Astrocyte (in vitro differentiated cells and primary cell): ENCODE results near the gene MRGPRF. TPM values are rescaled to one million over a fixed set of nuclear protein-coding genes. Genes with fewer than 3 reads are reported as not detected.

Experiments
- DNase-seq: peaks from one replicate; pipeline ENCODE4 v3.0.0-alpha.2; 2010; ENCODE audit warnings: low read depth
- FAIRE-seq: peaks from 2 replicates; lab custom pipeline; 2011; peaks lifted over from hg19 to GRCh38; lab: Jason Lieb, UNC
- H2AFZ ChIP-seq: 2 replicates; pipeline ENCODE4 v1.6.0; 2012; ENCODE audit warnings: low read depth, low read length, inconsistent platforms
- H3K27ac ChIP-seq: 2 replicates; pipeline ENCODE4 v1.5.1; 2011; ENCODE audit warnings: low read depth, low read length, inconsistent platforms
- H3K27me3 ChIP-seq: 2 replicates; pipeline ENCODE4 v1.6.0; 2011; ENCODE audit warnings: low read length, inconsistent platforms; ENCODE audit not compliant: insufficient read depth
- H3K36me3 ChIP-seq: 2 replicates; pipeline ENCODE4 v1.5.1; 2011; ENCODE audit warnings: low read length, inconsistent platforms; ENCODE audit not compliant: insufficient read depth
- H3K4me1 ChIP-seq: 2 replicates; pipeline ENCODE4 v1.5.1; 2011; ENCODE audit warnings: low read length, inconsistent platforms; ENCODE audit not compliant: insufficient read depth
- H3K4me2 ChIP-seq: 2 replicates; pipeline ENCODE4 v1.6.0; 2012; ENCODE audit warnings: low read length, inconsistent platforms
- H3K4me3 ChIP-seq: 2 replicates; pipeline ENCODE4 v1.5.1; 2011; ENCODE audit warnings: low read depth, mild to moderate bottlenecking, low read length, inconsistent platforms; ENCODE audit not compliant: insufficient read depth
- H3K79me2 ChIP-seq: 2 replicates; pipeline ENCODE4 v1.6.0; 2012; ENCODE audit warnings: mild to moderate bottlenecking, low read length, inconsistent platforms; ENCODE audit not compliant: insufficient read depth
- H3K9ac ChIP-seq: 2 replicates; pipeline ENCODE4 v1.6.0; 2012; ENCODE audit warnings: mild to moderate bottlenecking, low read length, inconsistent platforms
- H3K9me3 ChIP-seq: 2 replicates; pipeline ENCODE4 v1.5.1; 2012; ENCODE audit warnings: low read depth, mild to moderate bottlenecking, low read length, inconsistent platforms; ENCODE audit not compliant: insufficient read depth
- H4K20me1 ChIP-seq: 2 replicates; pipeline ENCODE4 v1.6.0; 2012; ENCODE audit warnings: low read length, inconsistent platforms; ENCODE audit not compliant: insufficient read depth
- H3K27ac Mint-ChIP-seq: one replicate; pipeline ENCODE4 v1.8.0; 2021; ENCODE audit warnings: mild to moderate bottlenecking, mixed read lengths; ENCODE audit not compliant: unreplicated experiment
- H3K27me3 Mint-ChIP-seq: one replicate; pipeline ENCODE4 v1.8.0; 2021; ENCODE audit warnings: low read depth, mixed read lengths; ENCODE audit not compliant: unreplicated experiment
- H3K36me3 Mint-ChIP-seq: one replicate; pipeline ENCODE4 v1.8.0; 2021; ENCODE audit warnings: low read depth, mixed read lengths; ENCODE audit not compliant: unreplicated experiment
- H3K4me1 Mint-ChIP-seq: one replicate; pipeline ENCODE4 v1.8.0; 2021; ENCODE audit warnings: low read depth, mixed read lengths; ENCODE audit not compliant: unreplicated experiment
- H3K4me3 Mint-ChIP-seq: one replicate; pipeline ENCODE4 v1.8.0; 2021; ENCODE audit warnings: mild to moderate bottlenecking, moderate library complexity, mixed read lengths; ENCODE audit not compliant: unreplicated experiment
- H3K9me3 Mint-ChIP-seq: one replicate; pipeline ENCODE4 v1.8.0; 2021; ENCODE audit warnings: mild to moderate bottlenecking, mixed read lengths; ENCODE audit not compliant: unreplicated experiment
- CTCF ChIP-seq: IDR thresholded peaks from 2 replicates; pipeline ENCODE4 v1.5.1; 2011; ENCODE audit warnings: low read depth, mild to moderate bottlenecking, inconsistent platforms, low read length, moderate library complexity; ENCODE audit not compliant: insufficient read depth
- EZH2 ChIP-seq: IDR thresholded peaks from 2 replicates; pipeline ENCODE4 v1.6.1; 2012; ENCODE audit warnings: mild to moderate bottlenecking, low read length, inconsistent platforms; ENCODE audit not compliant: insufficient read depth
- total RNA-seq: library from RNA; stranded (reverse); gene quantifications from 2 replicates; pipeline ENCODE4 v1.2.1, GENCODE V29; 2021

The MRGPRF gene
- total RNA-seq, 1 donor from 2014 or later = 4.1 TPM

GRCh38 chr11:68988491-68988890 lies 24.6 kb downstream of the MRGPRF start:
- no peaks in the 10 kb centered on the region for H3K4me1 Mint-ChIP-seq
- Histone ChIP-seq H3K4me2 (no peak overlapping the region), H3K36me3 (no peaks in the 10 kb centered on the region), H3K9me3 (no peaks in the 10 kb centered on the region), H3K27me3 (peaks cover 14% of the 10 kb centered on the region), H3K9ac (no peak overlapping the region), H3K79me2 (no peaks in the 10 kb centered on the region), H3K27ac (no peak overlapping the region), H2AFZ (no peak overlapping the region), H3K4me1 (no peaks in the 10 kb centered on the region), H3K4me3 (no peak overlapping the region), H4K20me1 (no peaks in the 10 kb centered on the region)
- H3K4me3 Mint-ChIP-seq = no peak overlapping the region
- no peak for DNase-seq
- H3K27me3 Mint-ChIP-seq = peaks cover 35% of the 10 kb centered on the region
- no peak for FAIRE-seq
- no peaks in the 10 kb centered on the region for H3K36me3 Mint-ChIP-seq
- no peak for TF ChIP-seq EZH2
- no peak for TF ChIP-seq CTCF
- no peak overlapping the region for H3K27ac Mint-ChIP-seq
- peaks cover 7% of the 10 kb centered on the region for H3K9me3 Mint-ChIP-seq

DNA sequence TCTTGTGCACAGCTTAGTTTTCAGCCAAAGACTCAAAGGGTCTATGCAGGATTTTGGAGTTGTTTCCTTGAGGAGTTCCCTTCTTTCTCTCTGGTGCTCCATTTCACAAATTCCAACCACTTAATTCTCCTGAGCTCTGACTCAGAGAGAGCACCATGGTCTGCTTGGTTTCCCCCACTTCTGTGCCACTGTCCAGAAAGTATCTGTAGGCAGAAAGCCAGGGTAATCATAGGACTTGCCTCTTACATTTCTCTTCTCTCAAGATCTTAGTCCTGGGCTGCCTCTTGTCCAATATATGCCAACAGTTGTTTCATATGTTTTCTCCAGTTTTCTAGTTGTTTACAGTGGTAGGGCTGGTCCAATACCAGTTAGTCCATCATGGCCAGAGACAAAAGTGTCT lies 25.8 kb downstream of the MRGPRF start:
- no peaks in the 10 kb centered on the region for H3K9me3 ChIP-seq
- H4K20me1 ChIP-seq = no peaks in the 10 kb centered on the region
- no peak overlapping the region for H3K27ac Mint-ChIP-seq
- no peak overlapping the region for H3K4me3 ChIP-seq
- peaks cover 24% of the 10 kb centered on the region for H3K27me3 Mint-ChIP-seq
- TF ChIP-seq EZH2 = no peak
- TF ChIP-seq CTCF = no peak
- no peak overlapping the region for H3K27ac ChIP-seq
- no peaks in the 10 kb centered on the region for H3K79me2 ChIP-seq
- H3K9me3 Mint-ChIP-seq = peaks cover 7% of the 10 kb centered on the region
- no peaks in the 10 kb centered on the region for H3K4me1 Mint-ChIP-seq
- H3K9ac ChIP-seq = no peak overlapping the region
- H3K27me3 ChIP-seq = peaks cover 8% of the 10 kb centered on the region
- no peak for FAIRE-seq
- no peak overlapping the region for H2AFZ ChIP-seq
- DNase-seq = no peak
- no peak overlapping the region for H3K4me3 Mint-ChIP-seq
- no peak overlapping the region for H3K4me2 ChIP-seq
- H3K4me1 ChIP-seq = no peaks in the 10 kb centered on the region
- no peaks in the 10 kb centered on the region for H3K36me3 ChIP-seq
- H3K36me3 Mint-ChIP-seq = no peaks in the 10 kb centered on the region

DNA sequence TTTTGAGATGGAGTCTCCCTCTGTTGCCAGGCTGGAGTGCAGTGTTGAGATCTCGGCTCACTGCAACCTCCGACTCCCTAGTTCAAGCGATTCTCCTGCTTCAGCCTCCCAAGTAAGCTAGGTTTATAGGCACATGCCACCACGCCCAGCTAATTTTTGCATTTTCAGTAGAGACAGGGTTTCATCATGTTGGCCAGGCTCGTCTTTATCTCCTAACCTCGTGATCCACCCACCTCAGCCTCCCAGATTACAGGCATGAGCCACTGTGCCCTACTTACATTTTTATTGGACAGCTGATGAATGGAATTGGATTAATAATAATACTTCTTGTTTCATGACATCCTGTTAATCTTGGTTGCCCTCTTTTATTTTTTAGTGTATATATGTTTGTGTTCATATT lies 29.2 kb downstream of the MRGPRF start:
- DNase-seq = no peak
- Histone ChIP-seq H3K9ac (no peak overlapping the region), H3K4me2 (no peak overlapping the region), H3K36me3 (no peaks in the 10 kb centered on the region), H3K79me2 (no peaks in the 10 kb centered on the region), H3K4me3 (no peak overlapping the region), H3K27ac (no peak overlapping the region), H3K27me3 (peaks cover 2% of the 10 kb centered on the region), H3K4me1 (no peaks in the 10 kb centered on the region), H3K9me3 (no peaks in the 10 kb centered on the region), H2AFZ (no peak overlapping the region), H4K20me1 (no peaks in the 10 kb centered on the region)
- H3K27me3 Mint-ChIP-seq = peaks cover 27% of the 10 kb centered on the region
- no peak for FAIRE-seq
- peaks cover 7% of the 10 kb centered on the region for H3K9me3 Mint-ChIP-seq
- H3K4me1 Mint-ChIP-seq = no peaks in the 10 kb centered on the region
- TF ChIP-seq CTCF (no peak), EZH2 (no peak)
- H3K4me3 Mint-ChIP-seq = no peak overlapping the region
- H3K36me3 Mint-ChIP-seq = no peaks in the 10 kb centered on the region
- H3K27ac Mint-ChIP-seq = no peak overlapping the region
